Measurements from ENCODE around the gene PRELID3B. TPM values are rescaled to one million over a fixed set of nuclear protein-coding genes. Genes with fewer than 3 reads are reported as not detected.
A peak's percentile ranks its signal among the peaks of the same experiment; 100 is the strongest.

The PRELID3B gene
- total and polyA plus RNA-seq, 2 of the 13 experiments (the other 11 are each of a cell fraction or from before 2014, with no cell fraction given) = 23.3 to 42.6 TPM

DNA sequence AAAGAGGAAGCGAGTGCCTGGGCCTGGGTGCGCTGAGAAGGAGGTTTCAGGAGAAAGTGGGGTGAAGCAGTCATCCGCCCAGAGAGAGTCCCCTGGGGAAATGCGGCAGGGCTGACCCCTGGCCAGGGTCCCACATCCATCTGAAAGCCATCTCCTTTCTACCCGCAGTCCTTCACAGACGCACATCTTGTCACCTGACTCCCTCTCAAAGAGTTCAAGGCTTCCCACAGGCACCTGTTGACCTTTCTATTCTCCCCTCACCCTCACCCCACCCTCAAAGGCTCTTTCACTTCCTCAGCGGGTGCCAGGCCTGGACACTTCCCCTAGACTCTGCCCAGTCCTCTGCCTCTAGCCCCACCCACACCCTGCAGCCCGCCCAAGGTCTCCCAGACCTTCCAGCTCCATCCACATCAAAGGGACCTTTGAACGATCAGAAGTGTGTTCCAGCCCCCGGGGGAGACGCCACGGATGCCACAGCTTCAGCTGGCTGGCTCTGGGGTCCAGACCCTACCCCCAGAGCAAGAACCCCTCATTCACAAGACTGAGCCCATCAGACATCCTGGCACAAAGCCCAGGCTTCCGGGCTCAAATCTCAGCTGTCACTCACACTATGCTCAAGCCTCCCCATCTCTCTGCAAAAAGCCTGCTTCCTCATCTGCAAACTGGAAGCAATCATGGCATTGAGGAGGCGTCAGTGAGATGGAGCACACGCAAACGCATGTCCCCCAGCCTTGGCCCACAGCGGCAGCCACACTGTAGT is 37.6 kb downstream of the PRELID3B start (continued):
- peak; percentile 51; the same call in 1 of the 2 replicates for TF ChIP-seq HNF4A (CRISPR knock-in tag; IDR thresholded peaks at IDR 0.05)
- TF ChIP-seq MAFG (CRISPR knock-in tag; IDR thresholded peaks at IDR 0.05) = no peak
- TF ChIP-seq TBX3 (IDR thresholded peaks at IDR 0.05; ENCODE audit: borderline replicate concordance) = no peak
- no peak for TF ChIP-seq ZIK1 (CRISPR knock-in tag; IDR thresholded peaks at IDR 0.05; ENCODE audit: borderline replicate concordance, low read depth)
- no peak for TF ChIP-seq EEA1 (CRISPR knock-in tag; IDR thresholded peaks at IDR 0.05; ENCODE audit: borderline replicate concordance)
- TF ChIP-seq, protein P1, sequence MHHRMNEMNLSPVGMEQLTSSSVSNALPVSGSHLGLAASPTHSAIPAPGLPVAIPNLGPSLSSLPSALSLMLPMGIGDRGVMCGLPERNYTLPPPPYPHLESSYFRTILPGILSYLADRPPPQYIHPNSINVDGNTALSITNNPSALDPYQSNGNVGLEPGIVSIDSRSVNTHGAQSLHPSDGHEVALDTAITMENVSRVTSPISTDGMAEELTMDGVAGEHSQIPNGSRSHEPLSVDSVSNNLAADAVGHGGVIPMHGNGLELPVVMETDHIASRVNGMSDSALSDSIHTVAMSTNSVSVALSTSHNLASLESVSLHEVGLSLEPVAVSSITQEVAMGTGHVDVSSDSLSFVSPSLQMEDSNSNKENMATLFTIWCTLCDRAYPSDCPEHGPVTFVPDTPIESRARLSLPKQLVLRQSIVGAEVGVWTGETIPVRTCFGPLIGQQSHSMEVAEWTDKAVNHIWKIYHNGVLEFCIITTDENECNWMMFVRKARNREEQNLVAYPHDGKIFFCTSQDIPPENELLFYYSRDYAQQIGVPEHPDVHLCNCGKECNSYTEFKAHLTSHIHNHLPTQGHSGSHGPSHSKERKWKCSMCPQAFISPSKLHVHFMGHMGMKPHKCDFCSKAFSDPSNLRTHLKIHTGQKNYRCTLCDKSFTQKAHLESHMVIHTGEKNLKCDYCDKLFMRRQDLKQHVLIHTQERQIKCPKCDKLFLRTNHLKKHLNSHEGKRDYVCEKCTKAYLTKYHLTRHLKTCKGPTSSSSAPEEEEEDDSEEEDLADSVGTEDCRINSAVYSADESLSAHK (CRISPR knock-in tag; IDR thresholded peaks at IDR 0.05; ENCODE audit: borderline replicate concordance) = no peak
- no peak for TF ChIP-seq ZNF790 (CRISPR knock-in tag; IDR thresholded peaks at IDR 0.05; ENCODE audit: borderline replicate concordance)
- TF ChIP-seq AKAP8 (CRISPR knock-in tag; IDR thresholded peaks at IDR 0.05) = no peak; the same call in 1 of the 2 replicates
- TF ChIP-seq, protein P2, sequence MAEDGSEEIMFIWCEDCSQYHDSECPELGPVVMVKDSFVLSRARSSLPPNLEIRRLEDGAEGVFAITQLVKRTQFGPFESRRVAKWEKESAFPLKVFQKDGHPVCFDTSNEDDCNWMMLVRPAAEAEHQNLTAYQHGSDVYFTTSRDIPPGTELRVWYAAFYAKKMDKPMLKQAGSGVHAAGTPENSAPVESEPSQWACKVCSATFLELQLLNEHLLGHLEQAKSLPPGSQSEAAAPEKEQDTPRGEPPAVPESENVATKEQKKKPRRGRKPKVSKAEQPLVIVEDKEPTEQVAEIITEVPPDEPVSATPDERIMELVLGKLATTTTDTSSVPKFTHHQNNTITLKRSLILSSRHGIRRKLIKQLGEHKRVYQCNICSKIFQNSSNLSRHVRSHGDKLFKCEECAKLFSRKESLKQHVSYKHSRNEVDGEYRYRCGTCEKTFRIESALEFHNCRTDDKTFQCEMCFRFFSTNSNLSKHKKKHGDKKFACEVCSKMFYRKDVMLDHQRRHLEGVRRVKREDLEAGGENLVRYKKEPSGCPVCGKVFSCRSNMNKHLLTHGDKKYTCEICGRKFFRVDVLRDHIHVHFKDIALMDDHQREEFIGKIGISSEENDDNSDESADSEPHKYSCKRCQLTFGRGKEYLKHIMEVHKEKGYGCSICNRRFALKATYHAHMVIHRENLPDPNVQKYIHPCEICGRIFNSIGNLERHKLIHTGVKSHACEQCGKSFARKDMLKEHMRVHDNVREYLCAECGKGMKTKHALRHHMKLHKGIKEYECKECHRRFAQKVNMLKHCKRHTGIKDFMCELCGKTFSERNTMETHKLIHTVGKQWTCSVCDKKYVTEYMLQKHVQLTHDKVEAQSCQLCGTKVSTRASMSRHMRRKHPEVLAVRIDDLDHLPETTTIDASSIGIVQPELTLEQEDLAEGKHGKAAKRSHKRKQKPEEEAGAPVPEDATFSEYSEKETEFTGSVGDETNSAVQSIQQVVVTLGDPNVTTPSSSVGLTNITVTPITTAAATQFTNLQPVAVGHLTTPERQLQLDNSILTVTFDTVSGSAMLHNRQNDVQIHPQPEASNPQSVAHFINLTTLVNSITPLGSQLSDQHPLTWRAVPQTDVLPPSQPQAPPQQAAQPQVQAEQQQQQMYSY (CRISPR knock-in tag; IDR thresholded peaks at IDR 0.05) = no peak
- no peak for TF ChIP-seq ZBTB8A (CRISPR knock-in tag; IDR thresholded peaks at IDR 0.05; ENCODE audit: borderline replicate concordance, low read depth)
- peak; percentile 75 for TF ChIP-seq RARA (CRISPR knock-in tag; IDR thresholded peaks at IDR 0.05)
- no peak for TF ChIP-seq SNAPC5 (CRISPR knock-in tag; IDR thresholded peaks at IDR 0.05; ENCODE audit: borderline replicate concordance)
- TF ChIP-seq ZNF263 (CRISPR knock-in tag; IDR thresholded peaks at IDR 0.05) = no peak
- TF ChIP-seq SATB2 (CRISPR knock-in tag; IDR thresholded peaks at IDR 0.05) = no peak
- TF ChIP-seq KLF13 (CRISPR knock-in tag; IDR thresholded peaks at IDR 0.05) = no peak
- TF ChIP-seq ZMYM2 (CRISPR knock-in tag; IDR thresholded peaks at IDR 0.05) = peak; percentile 57; the same call in 1 of the 2 replicates
- no peak; the same call in 1 of the 2 replicates for TF ChIP-seq ZFY (CRISPR knock-in tag; IDR thresholded peaks at IDR 0.05)
- no peak for TF ChIP-seq ZNF431 (CRISPR knock-in tag; IDR thresholded peaks at IDR 0.05; ENCODE audit: borderline replicate concordance, low read depth)
- TF ChIP-seq MEIS1 (CRISPR knock-in tag; IDR thresholded peaks at IDR 0.05; ENCODE audit: borderline replicate concordance) = no peak; the same call in 1 of the 2 replicates
- no peak for TF ChIP-seq RBAK (CRISPR knock-in tag; IDR thresholded peaks at IDR 0.05)
- peak; percentile 15; the same call in 1 of the 2 replicates for TF ChIP-seq PITX1 (CRISPR knock-in tag; IDR thresholded peaks at IDR 0.05)
- no peak for TF ChIP-seq ZNF446 (CRISPR knock-in tag; IDR thresholded peaks at IDR 0.05)
- TF ChIP-seq NCOA1 (CRISPR knock-in tag; IDR thresholded peaks at IDR 0.05) = no peak

All from HepG2 (cell line).